Fibroblast of lung (primary cell): ENCODE measurements around the gene MVP. TPM values are rescaled to one million over a fixed set of nuclear protein-coding genes. Genes with fewer than 3 reads are reported as not detected.

Experiments
- DNase-seq, 2 donors: peaks; one replicate each; pipeline versions ENCODE4 v3.0.0 to v3.0.0-alpha.2; 2010; ENCODE audit warnings: low read depth in 2 of 2
- H2AFZ ChIP-seq: 2 replicates; pipeline ENCODE4 v1.5.1; 2012; ENCODE audit warnings: low read length, control low read depth, inconsistent platforms
- H3K27ac ChIP-seq: 2 replicates; pipeline ENCODE4 v1.5.1; 2011; ENCODE audit warnings: low read length, control low read depth; ENCODE audit not compliant: insufficient read depth
- H3K27me3 ChIP-seq: 2 replicates; pipeline ENCODE4 v1.5.1; 2011; ENCODE audit warnings: mild to moderate bottlenecking, low read length; ENCODE audit not compliant: control insufficient read depth, insufficient read depth
- H3K36me3 ChIP-seq: 2 replicates; pipeline ENCODE4 v1.5.1; 2011; ENCODE audit warnings: low read length; ENCODE audit not compliant: control insufficient read depth, insufficient read depth
- H3K4me1 ChIP-seq: 2 replicates; pipeline ENCODE4 v1.5.1; 2011; ENCODE audit warnings: low read length; ENCODE audit not compliant: control insufficient read depth, insufficient read depth; ENCODE audit errors: extremely low read depth
- H3K4me2 ChIP-seq: 2 replicates; pipeline ENCODE4 v1.5.1; 2011; ENCODE audit warnings: low read length, control low read depth; ENCODE audit not compliant: insufficient read depth; ENCODE audit errors: extremely low read depth
- H3K4me3 ChIP-seq, 4 experiments: fragments of 200-600 bp in 1 of 4; sonication (generic) in 1 of 4; replicated peaks in 1 of 4; 2 replicates each; pipeline ENCODE4 v1.5.1; 2011 to 2016; ENCODE audit warnings: low read length in 4 of 4, low read depth in 3 of 4, mild to moderate bottlenecking in 3 of 4, control low read depth in 2 of 4, inconsistent platforms in 1 of 4, mixed read lengths in 1 of 4; ENCODE audit not compliant: insufficient read depth in 1 of 4; ENCODE audit errors: control extremely low read depth in 1 of 4
- H3K79me2 ChIP-seq: 2 replicates; pipeline ENCODE4 v1.5.1; 2012; ENCODE audit warnings: mild to moderate bottlenecking, low read length, inconsistent platforms; ENCODE audit not compliant: control insufficient read depth, insufficient read depth
- H3K9ac ChIP-seq: 2 replicates; pipeline ENCODE4 v1.5.1; 2011; ENCODE audit warnings: mild to moderate bottlenecking, low read length, control low read depth; ENCODE audit not compliant: insufficient read depth
- H3K9me3 ChIP-seq: 2 replicates; pipeline ENCODE4 v1.5.1; 2012; ENCODE audit warnings: low read depth, low read length; ENCODE audit not compliant: control insufficient read depth, insufficient read depth
- H4K20me1 ChIP-seq: 2 replicates; pipeline ENCODE4 v1.5.1; 2011; ENCODE audit warnings: low read length; ENCODE audit not compliant: control insufficient read depth, insufficient read depth; ENCODE audit errors: extremely low read depth
- CTCF ChIP-seq, 2 donors: IDR thresholded peaks in 1 of 2; conservative IDR thresholded peaks in 1 of 2; 1 replicate in 1 of 2; 2 replicates in 1 of 2; pipeline ENCODE4 v1.5.1; 2011 to 2012; ENCODE audit warnings: low read length in 2 of 2, control low read depth in 1 of 2, inconsistent platforms in 1 of 2, low read depth in 1 of 2, mild to moderate bottlenecking in 1 of 2
- EZH2 ChIP-seq: IDR thresholded peaks from 2 replicates; pipeline ENCODE4 v1.5.1; 2012; ENCODE audit warnings: low read length, control low read depth, mild to moderate bottlenecking; ENCODE audit errors: missing control alignments
- polyA plus RNA-seq, 2 donors: library from polyadenylated mRNA; depleted of rRNA in 1 of 2; stranded (reverse) in 1 of 2; unstranded in 1 of 2; fragments of >200 nt; gene quantifications; 2 replicates each; pipeline ENCODE4 v1.2.1, GENCODE V29; 2011 to 2012; ENCODE audit warnings: missing spikeins in 1 of 2
- total RNA-seq: library from RNA; depleted of rRNA; stranded (reverse); fragments of >200 nt; gene quantifications from 2 replicates; pipeline ENCODE4 v1.2.1, GENCODE V29; 2014

Gene MVP
- total and polyA plus RNA-seq, 2 donors (not counting 1 experiment from before 2014, with no cell fraction given) = 208 to 518 TPM

- no peaks in the 10 kb centered on the region for H3K36me3 ChIP-seq
- no peak for TF ChIP-seq EZH2
- no peak for TF ChIP-seq CTCF (conservative IDR thresholded peaks at IDR 0.05 in 1 of 2, IDR thresholded peaks at IDR 0.05 in 1 of 2; ENCODE audit: low read depth in 1 of 2, low read length in 2 of 2)
- H3K27me3 ChIP-seq = peaks cover 10% of the 10 kb centered on the region
- H3K9me3 ChIP-seq = no peaks in the 10 kb centered on the region
- peaks cover 2% of the 10 kb centered on the region for H4K20me1 ChIP-seq
- H3K4me3 ChIP-seq = no peak overlapping the region
- no peaks in the 10 kb centered on the region for H3K4me1 ChIP-seq
- DNase-seq = no peak
- H3K4me2 ChIP-seq = no peak overlapping the region
- H3K9ac ChIP-seq = no peak overlapping the region
- no peak overlapping the region for H2AFZ ChIP-seq
- no peak overlapping the region for H3K27ac ChIP-seq
- no peaks in the 10 kb centered on the region for H3K79me2 ChIP-seq
Observed at GRCh38 chr16:29894352-29894751, 74.1 kb downstream of the MVP start.

- Histone ChIP-seq H3K36me3 (no peaks in the 10 kb centered on the region), H3K27me3 (peaks cover 10% of the 10 kb centered on the region), H3K79me2 (no peaks in the 10 kb centered on the region), H2AFZ (no peak overlapping the region), H3K27ac (no peak overlapping the region), H3K4me2 (no peak overlapping the region), H4K20me1 (peaks cover 2% of the 10 kb centered on the region), H3K4me3 (no peak overlapping the region), H3K9me3 (no peaks in the 10 kb centered on the region), H3K4me1 (no peaks in the 10 kb centered on the region), H3K9ac (no peak overlapping the region)
- no peak for DNase-seq
- TF ChIP-seq CTCF (conservative IDR thresholded peaks at IDR 0.05 in 1 of 2, IDR thresholded peaks at IDR 0.05 in 1 of 2; ENCODE audit: low read depth in 1 of 2, low read length in 2 of 2) = no peak
Observed at GRCh38 chr16:29896841-29897240, 76.6 kb downstream of the MVP start.

- Histone ChIP-seq H3K27ac (no peak overlapping the region), H2AFZ (no peak overlapping the region), H3K79me2 (no peaks in the 10 kb centered on the region), H3K36me3 (no peaks in the 10 kb centered on the region), H3K4me3 (no peak overlapping the region), H3K9me3 (no peaks in the 10 kb centered on the region), H3K9ac (no peak overlapping the region), H4K20me1 (peaks cover 2% of the 10 kb centered on the region), H3K4me2 (no peak overlapping the region), H3K27me3 (peaks cover 10% of the 10 kb centered on the region), H3K4me1 (no peaks in the 10 kb centered on the region)
- no peak for DNase-seq
- no peak for TF ChIP-seq CTCF (conservative IDR thresholded peaks at IDR 0.05 in 1 of 2, IDR thresholded peaks at IDR 0.05 in 1 of 2; ENCODE audit: low read depth in 1 of 2, low read length in 2 of 2)
- TF ChIP-seq EZH2 = no peak
Observed at GRCh38 chr16:29897333-29897732, 77.1 kb downstream of the MVP start.

Other genes starting within 250 kb of the MVP start
- gene SPN, start 157.2 kb upstream of the MVP start, total RNA-seq = not detected in 2 replicates
- 0.01 and 0.05 TPM in 2 replicates for gene SPN, start 157.2 kb upstream of the MVP start, polyA plus RNA-seq
- gene QPRT, start 141.3 kb upstream of the MVP start, total RNA-seq = 53.7 and 94.0 TPM in 2 replicates
- gene QPRT, start 141.3 kb upstream of the MVP start, polyA plus RNA-seq = 10.3 and 27.7 TPM in 2 replicates
- not detected in 2 replicates for gene C16orf54, start 74.5 kb upstream of the MVP start, total RNA-seq
- not detected in 2 replicates for gene C16orf54, start 74.5 kb upstream of the MVP start, polyA plus RNA-seq
- gene ZG16, start 42.2 kb upstream of the MVP start, total RNA-seq = not detected in 2 replicates
- not detected in 2 replicates for gene ZG16, start 42.2 kb upstream of the MVP start, polyA plus RNA-seq
- gene KIF22, start 29.7 kb upstream of the MVP start, total RNA-seq = 4.4 and 17.7 TPM in 2 replicates
- 12.3 and 43.3 TPM in 2 replicates for gene KIF22, start 29.7 kb upstream of the MVP start, polyA plus RNA-seq
- gene MAZ, start 13.9 kb upstream of the MVP start, total RNA-seq = 131 and 136 TPM in 2 replicates
- gene MAZ, start 13.9 kb upstream of the MVP start, polyA plus RNA-seq = 68.1 and 96.6 TPM in 2 replicates
- gene PRRT2, start 8.3 kb upstream of the MVP start, total RNA-seq = 2.1 TPM in 2 replicates
- gene PRRT2, start 8.3 kb upstream of the MVP start, polyA plus RNA-seq = 1.3 and 2.9 TPM in 2 replicates
- 10.7 and 12.1 TPM in 2 replicates for gene PAGR1, start 4.3 kb upstream of the MVP start, total RNA-seq
- 10.0 and 16.2 TPM in 2 replicates for gene PAGR1, start 4.3 kb upstream of the MVP start, polyA plus RNA-seq
- 89.1 and 99.6 TPM in 2 replicates for gene CDIPT, start 42.8 kb downstream of the MVP start, total RNA-seq
- gene CDIPT, start 42.8 kb downstream of the MVP start, polyA plus RNA-seq = 78.1 and 84.9 TPM in 2 replicates
- gene SEZ6L2, start 79.1 kb downstream of the MVP start, total RNA-seq = 1.8 and 2.6 TPM in 2 replicates
- 0.80 and 1.2 TPM in 2 replicates for gene SEZ6L2, start 79.1 kb downstream of the MVP start, polyA plus RNA-seq
- 5.4 and 5.9 TPM in 2 replicates for gene ASPHD1, start 80.0 kb downstream of the MVP start, total RNA-seq
- gene ASPHD1, start 80.0 kb downstream of the MVP start, polyA plus RNA-seq = 0.77 and 1.3 TPM in 2 replicates
- gene KCTD13, start 105.8 kb downstream of the MVP start, total RNA-seq = 4.6 and 6.3 TPM in 2 replicates
- gene KCTD13, start 105.8 kb downstream of the MVP start, polyA plus RNA-seq = 5.7 and 5.9 TPM in 2 replicates
- gene TMEM219, start 141.6 kb downstream of the MVP start, total RNA-seq = 80.6 and 100 TPM in 2 replicates
- gene TMEM219, start 141.6 kb downstream of the MVP start, polyA plus RNA-seq = 79.4 and 86.3 TPM in 2 replicates
- 36.5 and 41.3 TPM in 2 replicates for gene TAOK2, start 153.4 kb downstream of the MVP start, total RNA-seq
- gene TAOK2, start 153.4 kb downstream of the MVP start, polyA plus RNA-seq = 12.3 and 14.3 TPM in 2 replicates
- gene HIRIP3, start 175.2 kb downstream of the MVP start, total RNA-seq = 5.6 and 7.9 TPM in 2 replicates
- gene HIRIP3, start 175.2 kb downstream of the MVP start, polyA plus RNA-seq = 3.0 and 7.2 TPM in 2 replicates
- gene INO80E, start 175.8 kb downstream of the MVP start, total RNA-seq = 16.3 and 18.5 TPM in 2 replicates
- 21.9 and 37.1 TPM in 2 replicates for gene INO80E, start 175.8 kb downstream of the MVP start, polyA plus RNA-seq
- 0.26 and 0.33 TPM in 2 replicates for gene DOC2A, start 190.6 kb downstream of the MVP start, total RNA-seq
- 0.03 TPM in 1 of 2 replicates, not detected in the other for gene DOC2A, start 190.6 kb downstream of the MVP start, polyA plus RNA-seq
- gene C16orf92, start 202.7 kb downstream of the MVP start, total RNA-seq = not detected in 2 replicates
- gene C16orf92, start 202.7 kb downstream of the MVP start, polyA plus RNA-seq = not detected in 2 replicates
- gene TLCD3B, start 210.8 kb downstream of the MVP start, total RNA-seq = not detected in 2 replicates
- 0.11 TPM in 1 of 2 replicates, not detected in the other for gene TLCD3B, start 210.8 kb downstream of the MVP start, polyA plus RNA-seq
- gene ALDOA, start 245.3 kb downstream of the MVP start, total RNA-seq = 461 and 474 TPM in 2 replicates
- 1,015 and 1,066 TPM in 2 replicates for gene ALDOA, start 245.3 kb downstream of the MVP start, polyA plus RNA-seq